Lower lobe of right lung (tissue), 2 donors: ENCODE data around the gene WDFY2. TPM values are rescaled to one million over a fixed set of nuclear protein-coding genes. Genes with fewer than 3 reads are reported as not detected.

Experiments used
- ATAC-seq, 2 donors: fragments of 200-7000 bp; cut with Tn5 transposase; one replicate each; pipeline ENCODE4 v1.9.1; 2020 to 2022; ENCODE audit warnings: mild to moderate bottlenecking in 2 of 2, moderate library complexity in 2 of 2
- DNase-seq: peaks from one replicate; pipeline ENCODE4 v3.0.0-alpha.2; 2020
- H3K27ac ChIP-seq: fragments of 200-600 bp; one replicate; pipeline ENCODE4 v1.8.0; 2022
- H3K27me3 ChIP-seq: fragments of 200-600 bp; one replicate; pipeline ENCODE4 v1.8.0; 2022; ENCODE audit warnings: low read depth
- H3K36me3 ChIP-seq: fragments of 200-600 bp; one replicate; pipeline ENCODE4 v1.8.0; 2022; ENCODE audit warnings: mild to moderate bottlenecking
- H3K4me1 ChIP-seq: fragments of 200-600 bp; one replicate; pipeline ENCODE4 v1.8.0; 2022
- H3K4me3 ChIP-seq: fragments of 200-600 bp; one replicate; pipeline ENCODE4 v1.8.0; 2022; ENCODE audit warnings: mild to moderate bottlenecking
- H3K9me3 ChIP-seq: fragments of 200-600 bp; one replicate; pipeline ENCODE4 v1.8.0; 2022
- CTCF ChIP-seq: fragments of 200-600 bp; IDR thresholded peaks from one replicate; pipeline ENCODE4 v1.8.0; 2022; ENCODE audit warnings: antibody characterized with exemption, mild to moderate bottlenecking
- intact Hi-C: fragments of 100-400 bp; cut with DNase I; formaldehyde crosslinking; loops from one replicate; pipeline ENCODE4 v1.11.0; 2022
- total RNA-seq: library from RNA; stranded (reverse); fragmentation: NEBNext Ultra II Directional; extraction: Animal tissue kit (Norgen Biotek cat#: 25700); gene quantifications from one replicate; pipeline ENCODE4 v1.2.1, GENCODE V29; 2021
- donor health status: DM: no; HTN: yes; CAD: no; lungs with severe emphysema.

The WDFY2 gene
- total RNA-seq, 1 donor from 2014 or later: 16.6 TPM

- ATAC-seq (no peak), DNase-seq (no peak)
- Histone ChIP-seq H3K36me3 (no peaks in the 10 kb centered on the region), H3K4me3 (no peak overlapping the region), H3K9me3 (no peaks in the 10 kb centered on the region), H3K27me3 (no peaks in the 10 kb centered on the region), H3K4me1 (peaks cover 15% of the 10 kb centered on the region), H3K27ac (no peak overlapping the region)
- no peak for TF ChIP-seq CTCF
- intact Hi-C loops: no loop called here
Observed at GRCh38 chr13:51675877-51676276, 91.6 kb downstream of the WDFY2 start.

- no peak overlapping the region for H3K4me3 ChIP-seq
Observed at GRCh38 chr13:51676739-51677138, 92.5 kb downstream of the WDFY2 start.

GRCh38 chr13:51678420-51678819, 94.2 kb downstream of the WDFY2 start:
- intact Hi-C loops: no loop called here
- peaks cover 7% of the 10 kb centered on the region for H3K4me1 ChIP-seq
- H3K27me3 ChIP-seq: no peaks in the 10 kb centered on the region
- no peak for TF ChIP-seq CTCF
- H3K36me3 ChIP-seq: no peaks in the 10 kb centered on the region
- no peaks in the 10 kb centered on the region for H3K9me3 ChIP-seq
- ATAC-seq: no peak
- no peak for DNase-seq
- H3K27ac ChIP-seq: no peak overlapping the region
- no peak overlapping the region for H3K4me3 ChIP-seq

More at GRCh38 chr13:51676739-51677138, 92.5 kb downstream of the WDFY2 start:
- no peak for ATAC-seq
- intact Hi-C loops: no loop called here
- no peak for DNase-seq
- TF ChIP-seq CTCF: no peak
- peaks cover 15% of the 10 kb centered on the region for H3K4me1 ChIP-seq
- H3K9me3 ChIP-seq: no peaks in the 10 kb centered on the region
- H3K27ac ChIP-seq: no peak overlapping the region
- H3K27me3 ChIP-seq: no peaks in the 10 kb centered on the region
- H3K36me3 ChIP-seq: no peaks in the 10 kb centered on the region

- intact Hi-C loops: no loop called here
- no peak overlapping the region for H3K27ac ChIP-seq
- ATAC-seq (no peak), DNase-seq (no peak)
- no peaks in the 10 kb centered on the region for H3K4me1 ChIP-seq
- H3K27me3 ChIP-seq: no peaks in the 10 kb centered on the region
- TF ChIP-seq CTCF: no peak
- no peaks in the 10 kb centered on the region for H3K9me3 ChIP-seq
- H3K4me3 ChIP-seq: no peak overlapping the region
- no peaks in the 10 kb centered on the region for H3K36me3 ChIP-seq
Observed at GRCh38 chr13:51679616-51680015, 95.4 kb downstream of the WDFY2 start.

GRCh38 chr13:51681037-51681678, 96.9 kb downstream of the WDFY2 start:
- intact Hi-C loops: no loop called here
- no peak for ATAC-seq
- H3K9me3 ChIP-seq: no peaks in the 10 kb centered on the region

More at GRCh38 chr13:51681037-51681678, 96.9 kb downstream of the WDFY2 start:
- Histone ChIP-seq H3K4me3 (no peak overlapping the region), H3K36me3 (no peaks in the 10 kb centered on the region), H3K4me1 (no peaks in the 10 kb centered on the region), H3K27me3 (no peaks in the 10 kb centered on the region), H3K27ac (no peak overlapping the region)
- DNase-seq: no peak
- TF ChIP-seq CTCF: no peak
